MM.1S (cell line): ENCODE results near the gene HSDL2.

Source experiments
- DNase-seq: peaks from one replicate; pipeline ENCODE4 v3.0.0-alpha.2; 2015
- H2AFZ ChIP-seq: fragments of 300-600 bp; sonication (generic); 2 replicates; pipeline ENCODE4 v1.6.0; 2016; ENCODE audit warnings: antibody characterized with exemption, low read length
- H3F3A ChIP-seq: fragments of 300-600 bp; sonication (generic); 2 replicates; pipeline ENCODE4 v1.6.1; 2016; ENCODE audit warnings: mild to moderate bottlenecking, antibody characterized with exemption, low read length, moderate library complexity, mixed read lengths; ENCODE audit not compliant: insufficient read depth
- H3K27ac ChIP-seq: fragments of 300-600 bp; sonication (generic); 2 replicates; pipeline ENCODE4 v1.5.1; 2016; ENCODE audit warnings: mild to moderate bottlenecking, low read length
- H3K27me3 ChIP-seq: fragments of 300-600 bp; sonication (generic); replicated peaks from 2 replicates; pipeline ENCODE4 v1.6.0; 2016; ENCODE audit warnings: low read length; ENCODE audit not compliant: insufficient read depth
- H3K36me3 ChIP-seq: fragments of 300-600 bp; sonication (generic); replicated peaks from 2 replicates; pipeline ENCODE4 v1.6.1; 2016; ENCODE audit warnings: mild to moderate bottlenecking, low read length, mixed read lengths; ENCODE audit not compliant: insufficient read depth
- H3K4me1 ChIP-seq: fragments of 300-600 bp; sonication (generic); 2 replicates; pipeline ENCODE4 v1.6.1; 2016; ENCODE audit warnings: low read length, mixed read lengths
- H3K4me2 ChIP-seq: fragments of 300-600 bp; sonication (generic); 2 replicates; pipeline ENCODE4 v1.6.0; 2016; ENCODE audit warnings: low read depth, low read length
- H3K4me3 ChIP-seq: fragments of 300-600 bp; sonication (generic); 2 replicates; pipeline ENCODE4 v1.5.1; 2016; ENCODE audit warnings: low read length, mixed read lengths
- H3K79me2 ChIP-seq: fragments of 300-600 bp; sonication (generic); 2 replicates; pipeline ENCODE4 v1.6.1; 2016; ENCODE audit warnings: mixed run types, low read length, mixed read lengths
- H3K9ac ChIP-seq: fragments of 300-600 bp; sonication (generic); 2 replicates; pipeline ENCODE4 v1.6.1; 2016; ENCODE audit warnings: low read length, mixed read lengths
- H3K9me2 ChIP-seq: fragments of 300-600 bp; sonication (generic); replicated peaks from 2 replicates; pipeline ENCODE4 v1.6.1; 2016; ENCODE audit warnings: mild to moderate bottlenecking, low read length, mixed read lengths; ENCODE audit not compliant: insufficient read depth
- H3K9me3 ChIP-seq: fragments of 300-600 bp; sonication (generic); replicated peaks from 2 replicates; pipeline ENCODE4 v1.6.1; 2016; ENCODE audit warnings: mild to moderate bottlenecking, low read length, mixed read lengths; ENCODE audit not compliant: insufficient read depth
- H4K20me1 ChIP-seq: fragments of 300-600 bp; sonication (generic); 2 replicates; pipeline ENCODE4 v1.6.1; 2016; ENCODE audit warnings: mild to moderate bottlenecking, low read length, moderate library complexity, mixed read lengths; ENCODE audit not compliant: insufficient read depth
- EZH2 ChIP-seq: fragments of 300-600 bp; sonication (generic); optimal IDR thresholded peaks from 2 replicates; pipeline ENCODE3; 2017; ENCODE audit warnings: low read depth, mild to moderate bottlenecking, antibody characterized with exemption, low read length, mixed read lengths
- EZH2phosphoT487 ChIP-seq: fragments of 300-600 bp; sonication (generic); IDR thresholded peaks from 2 replicates; pipeline ENCODE4 v1.6.1; 2018; ENCODE audit warnings: antibody characterized with exemption, low read length
- TF ChIP-seq, protein P1 (sequence below): fragments of 300-600 bp; sonication (generic); IDR thresholded peaks from 2 replicates; pipeline ENCODE4 v1.5.1; 2016; ENCODE audit warnings: antibody characterized with exemption, low read length, mixed read lengths

The HSDL2 gene

GRCh38 chr9:112485574-112485973, 105.7 kb downstream of the HSDL2 start:
- Histone ChIP-seq H3K27me3 (no peaks in the 10 kb centered on the region), H3K9ac (no peak overlapping the region), H3K4me2 (peak overlapping the region; percentile 89), H3K27ac (no peak overlapping the region), H3K36me3 (no peaks in the 10 kb centered on the region), H2AFZ (no peak overlapping the region), H3K79me2 (peaks cover 28% of the 10 kb centered on the region), H3K4me3 (peak overlapping the region; percentile 96; the same call in 1 of the 2 replicates), H3K4me1 (peaks cover 7% of the 10 kb centered on the region; the same call in 1 of the 2 replicates), H3K9me2 (no peaks in the 10 kb centered on the region), H3K9me3 (no peaks in the 10 kb centered on the region), H4K20me1 (no peaks in the 10 kb centered on the region), H3F3A (no peaks in the 10 kb centered on the region)
- DNase-seq = no peak
- TF ChIP-seq EZH2 (no peak), EZH2phosphoT487 (no peak)
- TF ChIP-seq, protein P1, sequence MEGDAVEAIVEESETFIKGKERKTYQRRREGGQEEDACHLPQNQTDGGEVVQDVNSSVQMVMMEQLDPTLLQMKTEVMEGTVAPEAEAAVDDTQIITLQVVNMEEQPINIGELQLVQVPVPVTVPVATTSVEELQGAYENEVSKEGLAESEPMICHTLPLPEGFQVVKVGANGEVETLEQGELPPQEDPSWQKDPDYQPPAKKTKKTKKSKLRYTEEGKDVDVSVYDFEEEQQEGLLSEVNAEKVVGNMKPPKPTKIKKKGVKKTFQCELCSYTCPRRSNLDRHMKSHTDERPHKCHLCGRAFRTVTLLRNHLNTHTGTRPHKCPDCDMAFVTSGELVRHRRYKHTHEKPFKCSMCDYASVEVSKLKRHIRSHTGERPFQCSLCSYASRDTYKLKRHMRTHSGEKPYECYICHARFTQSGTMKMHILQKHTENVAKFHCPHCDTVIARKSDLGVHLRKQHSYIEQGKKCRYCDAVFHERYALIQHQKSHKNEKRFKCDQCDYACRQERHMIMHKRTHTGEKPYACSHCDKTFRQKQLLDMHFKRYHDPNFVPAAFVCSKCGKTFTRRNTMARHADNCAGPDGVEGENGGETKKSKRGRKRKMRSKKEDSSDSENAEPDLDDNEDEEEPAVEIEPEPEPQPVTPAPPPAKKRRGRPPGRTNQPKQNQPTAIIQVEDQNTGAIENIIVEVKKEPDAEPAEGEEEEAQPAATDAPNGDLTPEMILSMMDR = no peak

DNA sequence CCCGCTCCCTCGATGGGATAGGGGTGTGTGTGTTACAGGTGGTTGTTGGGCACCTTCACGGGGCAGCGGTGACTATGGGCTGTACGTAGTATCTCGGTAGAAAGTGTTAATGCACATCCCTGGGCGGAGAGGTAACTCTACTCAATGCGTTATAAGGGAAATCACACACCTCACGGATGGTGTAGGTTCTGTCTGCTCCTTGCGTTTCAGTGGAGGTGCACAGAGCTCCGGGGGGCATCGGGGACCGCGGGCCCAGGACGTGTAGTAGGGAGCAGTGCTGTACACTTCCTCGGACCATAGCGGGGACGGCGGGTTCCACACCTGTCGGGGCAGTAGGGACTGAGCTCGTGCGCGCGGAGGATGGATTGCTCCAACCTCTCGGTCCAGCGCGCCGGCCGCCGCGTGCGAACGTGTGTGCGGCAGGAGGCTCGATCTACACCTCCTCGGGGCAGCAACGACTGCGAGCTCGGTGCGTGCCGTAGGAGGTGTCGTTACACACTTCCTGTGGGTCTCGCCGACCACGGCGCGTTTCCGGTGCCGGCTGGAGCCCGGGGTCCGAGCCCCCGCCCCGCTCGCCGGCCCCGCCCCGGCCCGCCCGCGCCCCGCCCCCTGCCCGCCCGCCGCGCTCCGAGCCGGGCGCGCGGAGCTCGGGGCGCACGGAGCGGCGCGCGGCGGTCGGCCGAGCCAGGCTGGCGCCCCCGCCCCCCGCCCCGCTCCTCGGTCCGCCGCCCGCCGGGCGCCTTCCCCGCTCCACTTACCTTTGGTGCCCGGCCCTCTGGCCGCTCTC, 106.5 kb downstream of the HSDL2 start, which contains the start of gene KIAA1958:
Gene KIAA1958, plus strand, starts transcription at position 607 of the 787 bp plus-strand sequence. CDS start 87,254 bp downstream, outside the sequence.
- DNase-seq = peak; percentile 92
- H3K4me1 ChIP-seq = peaks cover 7% of the 10 kb centered on the region; the same call in 1 of the 2 replicates
- H3K9ac ChIP-seq = peak within 1 kb of the TSS; percentile 72
- peak within 1 kb of the TSS; percentile 39; the same call in 1 of the 2 replicates for H3K27ac ChIP-seq
- peak within 1 kb of the TSS; percentile 100 for H2AFZ ChIP-seq
- H3F3A ChIP-seq = no peaks in the 10 kb centered on the region
- H3K4me2 ChIP-seq = peak within 1 kb of the TSS; percentile 89
- no peaks in the 10 kb centered on the region for H3K27me3 ChIP-seq
- no peaks in the 10 kb centered on the region for H3K36me3 ChIP-seq
- TF ChIP-seq, protein P1 = no peak
- no peak for TF ChIP-seq EZH2phosphoT487
- TF ChIP-seq EZH2 = no peak
- peak within 1 kb of the TSS; percentile 96 for H3K4me3 ChIP-seq
- peaks cover 32% of the 10 kb centered on the region for H3K79me2 ChIP-seq
- no peaks in the 10 kb centered on the region for H4K20me1 ChIP-seq
- no peaks in the 10 kb centered on the region for H3K9me3 ChIP-seq
- no peaks in the 10 kb centered on the region for H3K9me2 ChIP-seq

GRCh38 chr9:112487008-112487798, 107.3 kb downstream of the HSDL2 start:
- Histone ChIP-seq H3K4me1 (peaks cover 7% of the 10 kb centered on the region; the same call in 1 of the 2 replicates), H3K4me3 (peak overlapping the region; percentile 60), H4K20me1 (no peaks in the 10 kb centered on the region), H3K9me2 (no peaks in the 10 kb centered on the region), H3K27ac (no peak overlapping the region), H3K9ac (peak overlapping the region; percentile 52; the same call in 1 of the 2 replicates), H3K36me3 (no peaks in the 10 kb centered on the region), H3K27me3 (no peaks in the 10 kb centered on the region), H3K4me2 (peak overlapping the region; percentile 48), H2AFZ (peak overlapping the region; percentile 73), H3F3A (no peaks in the 10 kb centered on the region), H3K79me2 (peaks cover 32% of the 10 kb centered on the region), H3K9me3 (no peaks in the 10 kb centered on the region)
- TF ChIP-seq EZH2phosphoT487 (no peak), EZH2 (no peak)
- TF ChIP-seq, protein P1 = no peak
- DNase-seq = peak; percentile 56
